ENCODE data around the gene TNIK. TPM values are rescaled to one million over a fixed set of nuclear protein-coding genes. Genes with fewer than 3 reads are reported as not detected.

TNIK gene
- total RNA-seq, 4 donors from 2014 or later, result 32.9 to 41.7 (median 38.0) TPM

GRCh38 chr3:171066206-171066605, 394.0 kb downstream of the TNIK start:
- H3K36me3 ChIP-seq, result peaks cover 0 to 73% of the 10 kb centered on the region in 2 donors
- H3K27me3 ChIP-seq, result no peaks in the 10 kb centered on the region
- H3K4me1 ChIP-seq, result no peaks in the 10 kb centered on the region
- H3K27ac ChIP-seq, result no peak overlapping the region
- 78 to 92% methylated on average over 6 of the region's 6 CpGs for WGBS, 2 donors (ENCODE audit: low coverage in 1 of 2)
- H3K9me3 ChIP-seq, result no peaks in the 10 kb centered on the region
- no peak for TF ChIP-seq CTCF (IDR thresholded peaks at IDR 0.05)
- no peak for TF ChIP-seq POLR2AphosphoS5 (IDR thresholded peaks at IDR 0.05)
- TF ChIP-seq POLR2A (IDR thresholded peaks at IDR 0.05), result no peak
- no peak for TF ChIP-seq EP300 (IDR thresholded peaks at IDR 0.05)
- H3K4me3 ChIP-seq, result no peak overlapping the region
- ATAC-seq, result no peak

- no peak for TF ChIP-seq CTCF (IDR thresholded peaks at IDR 0.05)
- TF ChIP-seq POLR2AphosphoS5 (IDR thresholded peaks at IDR 0.05), result no peak
- no peak for TF ChIP-seq EP300 (IDR thresholded peaks at IDR 0.05)
- TF ChIP-seq POLR2A (IDR thresholded peaks at IDR 0.05), result no peak
- Histone ChIP-seq H3K9me3 (no peaks in the 10 kb centered on the region), H3K36me3 (peaks cover 0 to 73% of the 10 kb centered on the region in 2 donors), H3K27ac (no peak overlapping the region), H3K4me3 (no peak overlapping the region), H3K27me3 (no peaks in the 10 kb centered on the region), H3K4me1 (no peaks in the 10 kb centered on the region)
- ATAC-seq, result no peak
- 63% methylated on average over 1 of the region's 1 CpG; no CpG with 5 or more reads in 1 of the 2 donors for WGBS, 2 donors (ENCODE audit: low coverage in 1 of 2)
Measured at GRCh38 chr3:171065732-171066131, 394.5 kb downstream of the TNIK start.

GRCh38 chr3:171064461-171064860, 395.7 kb downstream of the TNIK start:
- TF ChIP-seq POLR2AphosphoS5 (IDR thresholded peaks at IDR 0.05), result no peak
- no peak for TF ChIP-seq EP300 (IDR thresholded peaks at IDR 0.05)
- no peak for TF ChIP-seq POLR2A (IDR thresholded peaks at IDR 0.05)
- TF ChIP-seq CTCF (IDR thresholded peaks at IDR 0.05), result no peak

GRCh38 chr3:171061749-171062148, 398.5 kb downstream of the TNIK start:
- 89 to 91% methylated on average over 1 of the region's 1 CpG for WGBS, 2 donors (ENCODE audit: low coverage in 1 of 2)

More at GRCh38 chr3:171064461-171064860, 395.7 kb downstream of the TNIK start:
- Histone ChIP-seq H3K9me3 (no peaks in the 10 kb centered on the region), H3K4me1 (no peaks in the 10 kb centered on the region), H3K36me3 (peaks cover 0 to 63% of the 10 kb centered on the region in 2 donors), H3K27ac (no peak overlapping the region), H3K4me3 (no peak overlapping the region), H3K27me3 (no peaks in the 10 kb centered on the region)
- no peak for ATAC-seq
- WGBS, 2 donors (ENCODE audit: low coverage in 1 of 2), result 67 to 81% methylated on average over 2 of the region's 2 CpGs

More at GRCh38 chr3:171061749-171062148, 398.5 kb downstream of the TNIK start:
- no peaks in the 10 kb centered on the region for H3K27me3 ChIP-seq
- no peak for ATAC-seq
- peaks cover 0 to 36% of the 10 kb centered on the region in 2 donors for H3K36me3 ChIP-seq
- H3K4me1 ChIP-seq, result no peaks in the 10 kb centered on the region
- H3K4me3 ChIP-seq, result no peak overlapping the region
- no peaks in the 10 kb centered on the region for H3K9me3 ChIP-seq
- H3K27ac ChIP-seq, result no peak overlapping the region
- TF ChIP-seq POLR2A (IDR thresholded peaks at IDR 0.05) (no peak), POLR2AphosphoS5 (IDR thresholded peaks at IDR 0.05) (no peak), CTCF (IDR thresholded peaks at IDR 0.05) (no peak), EP300 (IDR thresholded peaks at IDR 0.05) (no peak)

Measured in gastroesophageal sphincter (tissue), 4 donors.